GM12878 (cell line): ENCODE results near the gene IPPK. TPM values are rescaled to one million over a fixed set of nuclear protein-coding genes. Genes with fewer than 3 reads are reported as not detected.

ENCODE experiments used
- ATAC-seq: fragments of 200-7000 bp; cut with Tn5 transposase; 3 replicates; pipeline ENCODE4 v1.9.1; 2020; ENCODE audit warnings: mild to moderate bottlenecking, moderate library complexity
- BruUV-seq: library from RNA; stranded (reverse); fragments of 400-500 nt; replicated peaks from 2 replicates; lab custom pipeline; 2021; lab: Mats Ljungman, UMichigan
- CTCF ChIA-PET: fragments of 300-600 bp; sonication (Branson Sonifier 250); formaldehyde crosslinking; extraction: SDS; loops from one replicate; lab custom pipeline; 2021; ENCODE audit warnings: inconsistent platforms; lab: Yijun Ruan, JAX
- POLR2A ChIA-PET: fragments of 350-600 bp; formaldehyde crosslinking; extraction: SDS; loops from one replicate; lab custom pipeline; 2021; ENCODE audit warnings: inconsistent platforms; lab: Charles Lee
- RAD21 ChIA-PET: fragments of 300-600 bp; sonication (Branson Sonifier 250); formaldehyde crosslinking; loops from one replicate; lab custom pipeline; 2023; ENCODE audit warnings: antibody characterized with exemption; ENCODE audit not compliant: unreplicated experiment; lab: Charles Lee
- SMC1A ChIA-PET: fragments of 300-600 bp; sonication (Branson Sonifier 250); formaldehyde crosslinking; loops from one replicate; lab custom pipeline; 2023; ENCODE audit not compliant: unreplicated experiment, uncharacterized antibody; lab: Charles Lee
- DNase-seq: peaks from one replicate; pipeline ENCODE4 v3.0.0-alpha.2; 2011; ENCODE audit warnings: low read depth, low spot score
- FAIRE-seq: peaks from 3 replicates; lab custom pipeline; 2011; peaks lifted over from hg19 to GRCh38; lab: Jason Lieb, UNC
- H2AFZ ChIP-seq: 2 replicates; pipeline ENCODE4 v1.6.0; 2011; ENCODE audit warnings: low read depth, low read length, control low read depth; ENCODE audit not compliant: control insufficient read depth
- H3K27ac ChIP-seq: 2 replicates; pipeline ENCODE4 v1.5.1; 2011; ENCODE audit warnings: control low read depth; ENCODE audit not compliant: control insufficient read depth, insufficient read depth
- H3K27me3 ChIP-seq, 2 experiments: replicated peaks in 1 of 2; 2 replicates each; pipeline versions ENCODE4 v1.6.0 to v1.6.1; 2011; ENCODE audit warnings: low read length in 1 of 2; ENCODE audit not compliant: control insufficient read depth in 2 of 2, insufficient read depth in 2 of 2
- H3K36me3 ChIP-seq, 2 experiments: 2 replicates each; pipeline ENCODE4 v1.5.1; 2011; ENCODE audit warnings: low read length in 1 of 2; ENCODE audit not compliant: control insufficient read depth in 2 of 2, insufficient read depth in 2 of 2
- H3K4me1 ChIP-seq: 2 replicates; pipeline ENCODE4 v1.6.1; 2011; ENCODE audit warnings: mild to moderate bottlenecking, low read length, moderate library complexity, mixed read lengths; ENCODE audit not compliant: control insufficient read depth, insufficient read depth
- H3K4me2 ChIP-seq: 2 replicates; pipeline ENCODE4 v1.6.0; 2011; ENCODE audit warnings: control low read depth; ENCODE audit not compliant: control insufficient read depth, insufficient read depth
- H3K4me3 ChIP-seq: fragments of 200-600 bp; sonication (generic); 2 replicates; pipeline ENCODE4 v1.5.1; 2016
- H3K79me2 ChIP-seq: 2 replicates; pipeline ENCODE4 v1.6.0; 2011; ENCODE audit warnings: low read length; ENCODE audit not compliant: control insufficient read depth, insufficient read depth
- H3K9ac ChIP-seq: 2 replicates; pipeline ENCODE4 v1.8.0; 2011; ENCODE audit warnings: low read length, control low read depth, mixed read lengths; ENCODE audit not compliant: control insufficient read depth, insufficient read depth
- H3K9me3 ChIP-seq: replicated peaks from 3 replicates; pipeline ENCODE4 v1.5.1; 2011; ENCODE audit warnings: mild to moderate bottlenecking, low read length; ENCODE audit not compliant: control insufficient read depth, insufficient read depth
- H4K20me1 ChIP-seq: 2 replicates; pipeline ENCODE4 v1.6.0; 2011; ENCODE audit not compliant: control insufficient read depth, insufficient read depth
- BMI1 ChIP-seq: fragments of 450-650 bp; IDR thresholded peaks from 2 replicates; pipeline ENCODE4 v1.6.1; 2016; ENCODE audit warnings: mild to moderate bottlenecking, moderate library complexity, borderline replicate concordance
- CREM ChIP-seq: IDR thresholded peaks from 2 replicates; pipeline ENCODE4 v1.6.1; 2014; ENCODE audit warnings: antibody characterized with exemption, low read depth
- FOXM1 ChIP-seq: IDR thresholded peaks from 2 replicates; pipeline ENCODE4 v1.6.1; 2012; ENCODE audit warnings: low read depth, mild to moderate bottlenecking, inconsistent platforms, low read length, moderate library complexity
- NFYA ChIP-seq: IDR thresholded peaks from 2 replicates; pipeline ENCODE4 v1.6.1; 2011; ENCODE audit warnings: low read depth, mild to moderate bottlenecking, low read length, improper control_type of control experiment, borderline replicate concordance
- NKRF ChIP-seq: fragments of 450-650 bp; conservative IDR thresholded peaks from 2 replicates; pipeline ENCODE4 v1.6.1; 2017; ENCODE audit warnings: mild to moderate bottlenecking, moderate library complexity
- NR2C2 ChIP-seq: IDR thresholded peaks from 2 replicates; pipeline ENCODE4 v1.6.1; 2011; ENCODE audit warnings: borderline replicate concordance, low read depth; ENCODE audit not compliant: control insufficient read depth, insufficient read length
- NR2F1 ChIP-seq: fragments of 450-650 bp; conservative IDR thresholded peaks from 2 replicates; pipeline ENCODE4 v1.6.1; 2017; ENCODE audit warnings: mild to moderate bottlenecking
- PAX8 ChIP-seq: fragments of 450-650 bp; IDR thresholded peaks from 2 replicates; pipeline ENCODE4 v1.6.1; 2017; ENCODE audit warnings: mild to moderate bottlenecking, moderate library complexity
- RAD21 ChIP-seq: IDR thresholded peaks from 2 replicates; pipeline ENCODE4 v1.6.1; 2011; ENCODE audit warnings: mild to moderate bottlenecking, low read depth, low read length, moderate library complexity; ENCODE audit not compliant: insufficient read depth
- SIN3A ChIP-seq: IDR thresholded peaks from 2 replicates; pipeline ENCODE4 v1.6.1; 2012; ENCODE audit warnings: low read depth, low read length, improper control_type of control experiment
- SKIL ChIP-seq: fragments of 450-650 bp; IDR thresholded peaks from 2 replicates; pipeline ENCODE4 v1.6.1; 2017; ENCODE audit warnings: mild to moderate bottlenecking, low read depth, inconsistent platforms; ENCODE audit not compliant: poor library complexity, severe bottlenecking
- WGBS: methylation state at CpG from one replicate; pipeline ENCODE4 v1.1.6; 2016; ENCODE audit warnings: low lambda C conversion rate; ENCODE audit not compliant: insufficient replicate concordance, insufficient coverage; ENCODE audit errors: missing lambda C conversion rate; 5-methylcytosine and 5-hydroxymethylcytosine counted together
- in situ Hi-C: fragments of 300-500 bp; cut with MboI; formaldehyde crosslinking; loops from 9 replicates; pipeline ENCODE4 v1.14.3; 2018; ENCODE audit warnings: mixed read lengths
- intact Hi-C: fragments of 100-400 bp; cut with micrococcal nuclease; formaldehyde crosslinking; loops from one replicate; pipeline ENCODE4 v1.14.2; 2022; ENCODE audit not compliant: unreplicated experiment
- polyA plus RNA-seq, 11 experiments: library from polyadenylated mRNA; depleted of rRNA in 4 of 11; unstranded in 6 of 11; stranded (reverse) in 5 of 11; fragments of >200 nt; fragmentation: Nextera tagmentation in 4 of 11; fragmentation: Illumina TruSeq in 1 of 11; extraction: Ambion mirVana in 4 of 11; extraction: Trizol in 1 of 11; gene quantifications; 1 replicate in 1 of 11; 2 replicates in 10 of 11; pipeline versions ENCODE4 v1.2.1 to v1.2.3, GENCODE V29; 2011 to 2016; ENCODE audit warnings: inconsistent platforms in 2 of 11, missing spikeins in 2 of 11, low read depth in 1 of 11
- total RNA-seq, 4 experiments: library from RNA; depleted of rRNA in 3 of 4; stranded (reverse); fragments of >200 nt in 3 of 4; fragmentation: Illumina TruSeq in 1 of 4; extraction: Trizol in 1 of 4; gene quantifications; 2 replicates each; pipeline versions ENCODE4 v1.2.1 to v1.2.3, GENCODE V29; 2013 to 2021

The IPPK gene
- total and polyA plus RNA-seq, 10 of the 15 experiments (the other 5 are each of a cell fraction or from before 2014, with no cell fraction given), result 2.1 to 22.1 (median 11.4) TPM

GRCh38 chr9:92663951-92664350 is 6.0 kb downstream of the IPPK start:
- FAIRE-seq (no peak), ATAC-seq (no peak), DNase-seq (no peak)
- SMC1A ChIA-PET, result no interaction called here
- intact Hi-C loops (no loop called here), in situ Hi-C loops (no loop called here)
- TF ChIP-seq NFYA (no peak), PAX8 (no peak), NR2F1 (no peak), SIN3A (no peak), BMI1 (no peak), RAD21 (no peak), NKRF (no peak), FOXM1 (no peak), SKIL (no peak), NR2C2 (no peak), CREM (no peak)
- RAD21 ChIA-PET, result no interaction called here
- Histone ChIP-seq H3K4me2 (no peak overlapping the region), H3K9ac (no peak overlapping the region), H3K9me3 (no peaks in the 10 kb centered on the region; the same call in 2 of the 3 replicates), H4K20me1 (peaks cover 8% of the 10 kb centered on the region; the same call in 1 of the 2 replicates), H3K36me3 (peaks cover 2 to 27% of the 10 kb centered on the region in 2 experiments; a peak in 3 of 4 replicates), H3K27ac (no peak overlapping the region), H3K4me1 (peaks cover 24% of the 10 kb centered on the region), H3K4me3 (no peak overlapping the region), H3K27me3 (no peaks in the 10 kb centered on the region), H2AFZ (no peak overlapping the region), H3K79me2 (peaks cover 50% of the 10 kb centered on the region)
- CTCF ChIA-PET, result interaction anchor here (0.7 to 1.0 kb wide), 2 partner anchors 53 to 523 kb away, joined by 3 read pairs; no protein-coding TSS in a partner anchor
- 94% methylated on average over 10 of the region's 10 CpGs for WGBS
- POLR2A ChIA-PET, result no interaction called here
- BruUV-seq, result no TSS peak
